ENCODE data around the gene GNE. TPM values are rescaled to one million over a fixed set of nuclear protein-coding genes. Genes with fewer than 3 reads are reported as not detected.
"Not testable (repeated sequence)": the region's sequence is repeated elsewhere in the genome, so short reads cannot be mapped to it uniquely, and the experiment has no call there.

Gene GNE
- total RNA-seq, 1 experiment from 2014 or later: 4.6 TPM

DNA sequence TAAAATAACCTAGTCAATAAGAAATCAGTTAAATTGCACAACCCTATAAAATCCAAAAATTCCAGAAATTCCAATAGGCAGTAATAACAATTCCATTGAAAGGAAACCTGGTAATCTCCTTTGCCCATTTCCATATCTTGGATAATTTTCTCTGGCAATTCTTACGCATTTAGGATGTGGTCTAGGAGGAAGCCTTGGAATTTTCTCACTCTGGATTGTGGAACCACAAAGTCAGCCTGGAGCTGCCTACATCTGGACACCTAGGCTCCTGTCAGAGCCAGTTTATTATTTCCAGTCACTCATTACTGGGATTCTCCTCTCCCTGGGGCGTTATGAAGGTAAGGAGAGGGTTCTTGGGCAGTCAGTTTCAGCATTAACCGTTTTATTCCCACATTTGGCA, 40.3 kb upstream of the GNE start:
- DNase-seq (ENCODE audit: low spot score): no peak
- Mint-ChIP-seq H3K4me1 (peaks cover 5% of the 10 kb centered on the region; the same call in 1 of the 2 replicates), H3K36me3 (no peaks in the 10 kb centered on the region), H3K27ac (no peak overlapping the region; the same call in 1 of the 2 replicates), H3K4me3 (no peak overlapping the region), H3K27me3 (ENCODE audit: low read depth) (no peaks in the 10 kb centered on the region), H3K9me3 (no peaks in the 10 kb centered on the region)
- POLR2A ChIA-PET: interaction anchor here (0.7 kb wide), 1 partner anchor 229 kb away, joined by 3 read pairs; no protein-coding TSS in a partner anchor
- CTCF ChIA-PET: interaction anchor here (0.7 kb wide), 1 partner anchor 55 kb away, joined by 3 read pairs; no protein-coding TSS in a partner anchor
- no peak for TF ChIP-seq TEAD1 (CRISPR knock-in tag; IDR thresholded peaks at IDR 0.05)
- no peak for TF ChIP-seq ZNF396 (CRISPR knock-in tag; IDR thresholded peaks at IDR 0.05; ENCODE audit: borderline replicate concordance)
- TF ChIP-seq, protein P1, sequence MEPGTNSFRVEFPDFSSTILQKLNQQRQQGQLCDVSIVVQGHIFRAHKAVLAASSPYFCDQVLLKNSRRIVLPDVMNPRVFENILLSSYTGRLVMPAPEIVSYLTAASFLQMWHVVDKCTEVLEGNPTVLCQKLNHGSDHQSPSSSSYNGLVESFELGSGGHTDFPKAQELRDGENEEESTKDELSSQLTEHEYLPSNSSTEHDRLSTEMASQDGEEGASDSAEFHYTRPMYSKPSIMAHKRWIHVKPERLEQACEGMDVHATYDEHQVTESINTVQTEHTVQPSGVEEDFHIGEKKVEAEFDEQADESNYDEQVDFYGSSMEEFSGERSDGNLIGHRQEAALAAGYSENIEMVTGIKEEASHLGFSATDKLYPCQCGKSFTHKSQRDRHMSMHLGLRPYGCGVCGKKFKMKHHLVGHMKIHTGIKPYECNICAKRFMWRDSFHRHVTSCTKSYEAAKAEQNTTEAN (CRISPR knock-in tag; IDR thresholded peaks at IDR 0.05): no peak
- no peak for ATAC-seq

DNA sequence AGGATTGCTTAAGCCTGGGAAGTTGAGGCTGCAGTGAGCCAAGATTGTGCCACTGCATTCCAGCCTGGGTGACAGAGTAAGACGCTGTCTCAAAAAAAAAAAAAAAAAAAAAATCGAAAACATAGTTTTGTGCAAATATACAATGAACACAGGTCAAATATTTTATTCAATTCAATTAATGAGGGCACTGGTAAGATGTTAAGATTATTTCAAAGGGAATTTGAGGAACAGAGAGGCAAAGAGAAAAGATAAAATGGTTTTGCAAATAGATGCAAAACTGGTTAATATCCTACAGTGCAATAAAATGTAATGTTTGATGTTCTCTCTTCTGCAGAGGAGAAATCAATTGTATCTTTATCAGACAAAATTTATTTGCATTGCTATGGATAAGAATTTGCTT, 39.5 kb upstream of the GNE start:
- H3K9me3 Mint-ChIP-seq: no peaks in the 10 kb centered on the region
- TF ChIP-seq ZNF396 (CRISPR knock-in tag; IDR thresholded peaks at IDR 0.05; ENCODE audit: borderline replicate concordance) (no peak), TCF7 (CRISPR knock-in tag; IDR thresholded peaks at IDR 0.05; ENCODE audit: low read depth) (no peak), JUN (CRISPR knock-in tag; IDR thresholded peaks at IDR 0.05) (no peak), CREM (CRISPR knock-in tag; IDR thresholded peaks at IDR 0.05) (no peak), ATF1 (CRISPR knock-in tag; IDR thresholded peaks at IDR 0.05) (no peak), NFE2L1 (CRISPR knock-in tag; IDR thresholded peaks at IDR 0.05) (no peak)
- CTCF ChIA-PET: interaction anchor here (0.7 kb wide), 1 partner anchor 55 kb away, joined by 3 read pairs; no protein-coding TSS in a partner anchor
- H3K4me1 Mint-ChIP-seq: peaks cover 8% of the 10 kb centered on the region
- no peak overlapping the region for H3K4me3 Mint-ChIP-seq
- DNase-seq (ENCODE audit: low spot score) (no peak), ATAC-seq (no peak)
- POLR2A ChIA-PET: interaction anchor here (0.7 kb wide), 1 partner anchor 228 kb away, joined by 3 read pairs; no protein-coding TSS in a partner anchor
- no peaks in the 10 kb centered on the region for H3K27me3 Mint-ChIP-seq (ENCODE audit: low read depth)
- H3K36me3 Mint-ChIP-seq: no peaks in the 10 kb centered on the region
- H3K27ac Mint-ChIP-seq: no peak overlapping the region

DNA sequence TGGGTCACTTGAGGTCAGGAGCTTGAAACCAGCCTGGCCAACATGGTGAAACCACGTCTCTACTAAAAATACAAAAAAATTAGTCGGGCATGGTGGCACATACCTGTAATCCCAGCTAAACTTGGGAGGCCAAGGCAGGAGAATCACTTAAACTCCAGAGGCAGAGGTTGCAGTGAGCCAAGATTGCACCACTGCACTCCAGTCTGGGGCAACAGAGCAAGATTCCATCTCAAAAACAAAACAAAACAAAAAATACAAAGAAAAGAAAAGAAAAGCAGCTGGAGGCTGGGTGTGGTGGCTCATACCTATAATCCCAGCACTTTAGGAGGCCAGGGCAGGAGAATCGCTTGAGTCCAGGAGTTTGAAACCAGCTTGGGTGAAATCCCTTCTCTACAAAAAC, 36.7 kb upstream of the GNE start:
- H3K9me3 Mint-ChIP-seq; H3K27ac Mint-ChIP-seq; DNase-seq (ENCODE audit: low spot score); CTCF ChIA-PET; ATAC-seq; H3K27me3 Mint-ChIP-seq (ENCODE audit: low read depth); POLR2A ChIA-PET; H3K36me3 Mint-ChIP-seq; H3K4me3 Mint-ChIP-seq: not testable (repeated sequence)
- H3K4me1 Mint-ChIP-seq: peaks cover 15% of the 10 kb centered on the region

DNA sequence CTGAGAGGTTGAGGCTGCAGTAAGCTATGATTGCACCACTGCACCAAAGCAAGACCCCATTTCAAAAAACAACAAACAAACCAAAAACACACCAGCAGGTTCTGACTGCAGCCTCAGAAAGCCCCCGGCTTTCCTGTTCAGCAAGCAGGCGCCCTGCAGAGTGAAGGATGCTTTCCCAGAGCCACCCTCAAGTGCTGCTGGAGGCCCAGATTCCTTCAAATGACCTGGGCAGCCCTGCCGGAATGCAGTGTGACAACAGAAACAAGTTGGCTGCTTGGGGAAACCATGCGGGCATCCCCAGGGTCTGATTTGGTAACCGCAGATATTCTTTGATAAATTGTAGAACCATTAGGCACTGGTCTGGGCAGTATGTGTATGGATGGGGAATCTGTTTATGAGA, 35.7 kb upstream of the GNE start:
- H3K36me3 Mint-ChIP-seq: no peaks in the 10 kb centered on the region
- ChIA-PET POLR2A (no interaction called here), CTCF (no interaction called here)
- H3K27me3 Mint-ChIP-seq (ENCODE audit: low read depth): no peaks in the 10 kb centered on the region
- TF ChIP-seq NFATC4 (CRISPR knock-in tag; IDR thresholded peaks at IDR 0.05) (no peak), ZBTB21 (CRISPR knock-in tag; IDR thresholded peaks at IDR 0.05; ENCODE audit: borderline replicate concordance) (no peak), CREM (CRISPR knock-in tag; IDR thresholded peaks at IDR 0.05) (no peak), NFYB (CRISPR knock-in tag; conservative IDR thresholded peaks at IDR 0.05; ENCODE audit: low read depth) (no peak)
- TF ChIP-seq, protein P2, sequence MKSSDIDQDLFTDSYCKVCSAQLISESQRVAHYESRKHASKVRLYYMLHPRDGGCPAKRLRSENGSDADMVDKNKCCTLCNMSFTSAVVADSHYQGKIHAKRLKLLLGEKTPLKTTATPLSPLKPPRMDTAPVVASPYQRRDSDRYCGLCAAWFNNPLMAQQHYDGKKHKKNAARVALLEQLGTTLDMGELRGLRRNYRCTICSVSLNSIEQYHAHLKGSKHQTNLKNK (CRISPR knock-in tag; IDR thresholded peaks at IDR 0.05): no peak
- TF ChIP-seq, protein P3, sequence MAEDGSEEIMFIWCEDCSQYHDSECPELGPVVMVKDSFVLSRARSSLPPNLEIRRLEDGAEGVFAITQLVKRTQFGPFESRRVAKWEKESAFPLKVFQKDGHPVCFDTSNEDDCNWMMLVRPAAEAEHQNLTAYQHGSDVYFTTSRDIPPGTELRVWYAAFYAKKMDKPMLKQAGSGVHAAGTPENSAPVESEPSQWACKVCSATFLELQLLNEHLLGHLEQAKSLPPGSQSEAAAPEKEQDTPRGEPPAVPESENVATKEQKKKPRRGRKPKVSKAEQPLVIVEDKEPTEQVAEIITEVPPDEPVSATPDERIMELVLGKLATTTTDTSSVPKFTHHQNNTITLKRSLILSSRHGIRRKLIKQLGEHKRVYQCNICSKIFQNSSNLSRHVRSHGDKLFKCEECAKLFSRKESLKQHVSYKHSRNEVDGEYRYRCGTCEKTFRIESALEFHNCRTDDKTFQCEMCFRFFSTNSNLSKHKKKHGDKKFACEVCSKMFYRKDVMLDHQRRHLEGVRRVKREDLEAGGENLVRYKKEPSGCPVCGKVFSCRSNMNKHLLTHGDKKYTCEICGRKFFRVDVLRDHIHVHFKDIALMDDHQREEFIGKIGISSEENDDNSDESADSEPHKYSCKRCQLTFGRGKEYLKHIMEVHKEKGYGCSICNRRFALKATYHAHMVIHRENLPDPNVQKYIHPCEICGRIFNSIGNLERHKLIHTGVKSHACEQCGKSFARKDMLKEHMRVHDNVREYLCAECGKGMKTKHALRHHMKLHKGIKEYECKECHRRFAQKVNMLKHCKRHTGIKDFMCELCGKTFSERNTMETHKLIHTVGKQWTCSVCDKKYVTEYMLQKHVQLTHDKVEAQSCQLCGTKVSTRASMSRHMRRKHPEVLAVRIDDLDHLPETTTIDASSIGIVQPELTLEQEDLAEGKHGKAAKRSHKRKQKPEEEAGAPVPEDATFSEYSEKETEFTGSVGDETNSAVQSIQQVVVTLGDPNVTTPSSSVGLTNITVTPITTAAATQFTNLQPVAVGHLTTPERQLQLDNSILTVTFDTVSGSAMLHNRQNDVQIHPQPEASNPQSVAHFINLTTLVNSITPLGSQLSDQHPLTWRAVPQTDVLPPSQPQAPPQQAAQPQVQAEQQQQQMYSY (CRISPR knock-in tag; IDR thresholded peaks at IDR 0.05): no peak
- TF ChIP-seq, protein P4, sequence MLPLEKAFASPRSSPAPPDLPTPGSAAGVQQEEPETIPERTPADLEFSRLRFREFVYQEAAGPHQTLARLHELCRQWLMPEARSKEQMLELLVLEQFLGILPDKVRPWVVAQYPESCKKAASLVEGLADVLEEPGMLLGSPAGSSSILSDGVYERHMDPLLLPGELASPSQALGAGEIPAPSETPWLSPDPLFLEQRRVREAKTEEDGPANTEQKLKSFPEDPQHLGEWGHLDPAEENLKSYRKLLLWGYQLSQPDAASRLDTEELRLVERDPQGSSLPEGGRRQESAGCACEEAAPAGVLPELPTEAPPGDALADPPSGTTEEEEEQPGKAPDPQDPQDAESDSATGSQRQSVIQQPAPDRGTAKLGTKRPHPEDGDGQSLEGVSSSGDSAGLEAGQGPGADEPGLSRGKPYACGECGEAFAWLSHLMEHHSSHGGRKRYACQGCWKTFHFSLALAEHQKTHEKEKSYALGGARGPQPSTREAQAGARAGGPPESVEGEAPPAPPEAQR (CRISPR knock-in tag; IDR thresholded peaks at IDR 0.05): no peak
- TF ChIP-seq, protein P5, sequence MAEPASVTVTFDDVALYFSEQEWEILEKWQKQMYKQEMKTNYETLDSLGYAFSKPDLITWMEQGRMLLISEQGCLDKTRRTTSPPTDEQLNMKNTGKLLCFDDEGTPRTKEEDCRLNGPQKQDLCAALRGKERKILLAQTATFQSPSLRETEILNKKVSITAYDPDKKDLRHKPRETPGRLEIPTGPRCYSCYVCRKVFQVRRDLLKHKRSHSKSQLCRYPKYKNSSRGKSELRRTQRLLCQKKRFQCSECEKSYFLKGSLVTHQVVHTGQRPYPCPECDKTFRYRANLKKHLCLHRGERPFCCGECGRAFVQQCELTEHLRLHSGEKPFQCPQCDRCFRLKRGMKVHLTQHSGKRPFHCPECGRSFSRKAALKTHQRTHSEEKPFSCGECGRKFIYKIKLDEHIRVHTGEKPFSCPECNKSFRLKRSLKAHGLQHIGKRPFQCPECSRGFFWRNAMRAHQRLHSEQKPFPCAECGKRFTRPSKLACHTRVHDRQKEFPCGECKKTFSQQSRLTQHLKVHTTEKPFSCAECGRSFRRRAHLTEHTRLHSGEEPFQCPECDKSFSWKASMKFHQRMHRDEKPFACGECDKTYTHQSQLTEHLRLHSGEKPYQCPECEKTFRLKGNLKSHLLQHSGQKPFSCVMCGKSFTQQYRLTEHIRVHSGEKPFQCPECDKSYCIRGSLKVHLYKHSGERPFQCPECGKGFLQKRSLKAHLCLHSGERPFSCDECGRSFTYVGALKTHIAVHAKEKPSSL (CRISPR knock-in tag; conservative IDR thresholded peaks at IDR 0.05): no peak
- H3K4me3 Mint-ChIP-seq: no peak overlapping the region
- no peak for DNase-seq (ENCODE audit: low spot score)
- peaks cover 14% of the 10 kb centered on the region for H3K4me1 Mint-ChIP-seq
- no peak overlapping the region for H3K27ac Mint-ChIP-seq
- ATAC-seq: no peak
- no peaks in the 10 kb centered on the region for H3K9me3 Mint-ChIP-seq
